GM12878 (cell line): ENCODE measurements around the gene ATF6B. TPM values are rescaled to one million over a fixed set of nuclear protein-coding genes. Genes with fewer than 3 reads are reported as not detected.

Experiments
- ATAC-seq: fragments of 200-7000 bp; cut with Tn5 transposase; 3 replicates; pipeline ENCODE4 v1.9.1; 2020; ENCODE audit warnings: mild to moderate bottlenecking, moderate library complexity
- BruUV-seq: library from RNA; stranded (reverse); fragments of 400-500 nt; replicated peaks from 2 replicates; lab custom pipeline; 2021; lab: Mats Ljungman, UMichigan
- CTCF ChIA-PET: fragments of 300-600 bp; sonication (Branson Sonifier 250); formaldehyde crosslinking; extraction: SDS; loops from one replicate; lab custom pipeline; 2021; ENCODE audit warnings: inconsistent platforms; lab: Yijun Ruan, JAX
- POLR2A ChIA-PET: fragments of 350-600 bp; formaldehyde crosslinking; extraction: SDS; loops from one replicate; lab custom pipeline; 2021; ENCODE audit warnings: inconsistent platforms; lab: Charles Lee
- RAD21 ChIA-PET: fragments of 300-600 bp; sonication (Branson Sonifier 250); formaldehyde crosslinking; loops from one replicate; lab custom pipeline; 2023; ENCODE audit warnings: antibody characterized with exemption; ENCODE audit not compliant: unreplicated experiment; lab: Charles Lee
- SMC1A ChIA-PET: fragments of 300-600 bp; sonication (Branson Sonifier 250); formaldehyde crosslinking; loops from one replicate; lab custom pipeline; 2023; ENCODE audit not compliant: unreplicated experiment, uncharacterized antibody; lab: Charles Lee
- DNase-seq: peaks from one replicate; pipeline ENCODE4 v3.0.0-alpha.2; 2011; ENCODE audit warnings: low read depth, low spot score
- FAIRE-seq: peaks from 3 replicates; lab custom pipeline; 2011; peaks lifted over from hg19 to GRCh38; lab: Jason Lieb, UNC
- H2AFZ ChIP-seq: 2 replicates; pipeline ENCODE4 v1.6.0; 2011; ENCODE audit warnings: low read depth, low read length, control low read depth; ENCODE audit not compliant: control insufficient read depth
- H3K27ac ChIP-seq: 2 replicates; pipeline ENCODE4 v1.5.1; 2011; ENCODE audit warnings: control low read depth; ENCODE audit not compliant: control insufficient read depth, insufficient read depth
- H3K27me3 ChIP-seq, 2 experiments: replicated peaks in 1 of 2; 2 replicates each; pipeline versions ENCODE4 v1.6.0 to v1.6.1; 2011; ENCODE audit warnings: low read length in 1 of 2; ENCODE audit not compliant: control insufficient read depth in 2 of 2, insufficient read depth in 2 of 2
- H3K36me3 ChIP-seq, 2 experiments: 2 replicates each; pipeline ENCODE4 v1.5.1; 2011; ENCODE audit warnings: low read length in 1 of 2; ENCODE audit not compliant: control insufficient read depth in 2 of 2, insufficient read depth in 2 of 2
- H3K4me1 ChIP-seq: 2 replicates; pipeline ENCODE4 v1.6.1; 2011; ENCODE audit warnings: mild to moderate bottlenecking, low read length, moderate library complexity, mixed read lengths; ENCODE audit not compliant: control insufficient read depth, insufficient read depth
- H3K4me2 ChIP-seq: 2 replicates; pipeline ENCODE4 v1.6.0; 2011; ENCODE audit warnings: control low read depth; ENCODE audit not compliant: control insufficient read depth, insufficient read depth
- H3K4me3 ChIP-seq: fragments of 200-600 bp; sonication (generic); 2 replicates; pipeline ENCODE4 v1.5.1; 2016
- H3K79me2 ChIP-seq: 2 replicates; pipeline ENCODE4 v1.6.0; 2011; ENCODE audit warnings: low read length; ENCODE audit not compliant: control insufficient read depth, insufficient read depth
- H3K9ac ChIP-seq: 2 replicates; pipeline ENCODE4 v1.8.0; 2011; ENCODE audit warnings: low read length, control low read depth, mixed read lengths; ENCODE audit not compliant: control insufficient read depth, insufficient read depth
- H3K9me3 ChIP-seq: replicated peaks from 3 replicates; pipeline ENCODE4 v1.5.1; 2011; ENCODE audit warnings: mild to moderate bottlenecking, low read length; ENCODE audit not compliant: control insufficient read depth, insufficient read depth
- H4K20me1 ChIP-seq: 2 replicates; pipeline ENCODE4 v1.6.0; 2011; ENCODE audit not compliant: control insufficient read depth, insufficient read depth
- BHLHE40 ChIP-seq, 2 experiments: fragments of 450-650 bp in 1 of 2; IDR thresholded peaks; 2 replicates each; pipeline ENCODE4 v1.6.1; 2011 to 2017; ENCODE audit warnings: low read depth in 2 of 2, borderline replicate concordance in 1 of 2, improper control_type of control experiment in 1 of 2, low read length in 1 of 2, mild to moderate bottlenecking in 1 of 2
- CBFB ChIP-seq: IDR thresholded peaks from 2 replicates; pipeline ENCODE4 v1.6.1; 2016; ENCODE audit warnings: antibody characterized with exemption, low read depth
- E2F4 ChIP-seq: IDR thresholded peaks from 2 replicates; pipeline ENCODE4 v1.6.1; 2012; ENCODE audit warnings: low read depth, low read length, improper control_type of control experiment
- EP300 ChIP-seq, 2 experiments: fragments of 150-350 bp in 1 of 2; IDR thresholded peaks; 2 replicates each; pipeline ENCODE4 v1.6.1; 2011 to 2012; ENCODE audit warnings: low read depth in 2 of 2, low read length in 2 of 2, borderline replicate concordance in 1 of 2, improper control_type of control experiment in 1 of 2, inconsistent platforms in 1 of 2; ENCODE audit not compliant: control insufficient read depth in 1 of 2
- FOXM1 ChIP-seq: IDR thresholded peaks from 2 replicates; pipeline ENCODE4 v1.6.1; 2012; ENCODE audit warnings: low read depth, mild to moderate bottlenecking, inconsistent platforms, low read length, moderate library complexity
- MEF2A ChIP-seq: IDR thresholded peaks from 2 replicates; pipeline ENCODE4 v1.6.1; 2011; ENCODE audit warnings: low read depth, mild to moderate bottlenecking, low read length, moderate library complexity; ENCODE audit not compliant: insufficient read depth
- MEF2B ChIP-seq: fragments of 450-650 bp; IDR thresholded peaks from 2 replicates; pipeline ENCODE4 v1.6.1; 2018; ENCODE audit warnings: mild to moderate bottlenecking, moderate library complexity; ENCODE audit not compliant: partially characterized antibody, poor library complexity, severe bottlenecking
- MTA2 ChIP-seq: fragments of 450-650 bp; IDR thresholded peaks from 2 replicates; pipeline ENCODE4 v1.6.1; 2016; ENCODE audit warnings: low read depth, mild to moderate bottlenecking, moderate library complexity
- MYC ChIP-seq: IDR thresholded peaks from 2 replicates; pipeline ENCODE4 v1.6.1; 2011; ENCODE audit warnings: mild to moderate bottlenecking, low read length, moderate library complexity, inconsistent platforms; ENCODE audit not compliant: insufficient read depth, insufficient replicate concordance, insufficient read length, severe bottlenecking
- NFYA ChIP-seq: IDR thresholded peaks from 2 replicates; pipeline ENCODE4 v1.6.1; 2011; ENCODE audit warnings: low read depth, mild to moderate bottlenecking, low read length, improper control_type of control experiment, borderline replicate concordance
- NR2F1 ChIP-seq: fragments of 450-650 bp; conservative IDR thresholded peaks from 2 replicates; pipeline ENCODE4 v1.6.1; 2017; ENCODE audit warnings: mild to moderate bottlenecking
- POLR2A ChIP-seq: IDR thresholded peaks from 2 replicates; pipeline ENCODE4 v1.6.1; 2011; ENCODE audit warnings: low read depth, mild to moderate bottlenecking, low read length
- RBBP5 ChIP-seq: fragments of 200-600 bp; sonication (generic); conservative IDR thresholded peaks from 2 replicates; pipeline ENCODE4 v1.6.1; 2016
- TBL1XR1 ChIP-seq: IDR thresholded peaks from 2 replicates; pipeline ENCODE4 v1.6.1; 2012; ENCODE audit warnings: low read depth, low read length, improper control_type of control experiment
- USF2 ChIP-seq: IDR thresholded peaks from 2 replicates; pipeline ENCODE4 v1.6.1; 2011; ENCODE audit warnings: low read depth, low read length, improper control_type of control experiment, borderline replicate concordance
- ZNF207 ChIP-seq: fragments of 450-650 bp; IDR thresholded peaks from 2 replicates; pipeline ENCODE4 v1.6.1; 2014; ENCODE audit warnings: antibody characterized with exemption, mild to moderate bottlenecking, borderline replicate concordance
- WGBS: methylation state at CpG from one replicate; pipeline ENCODE4 v1.1.6; 2016; ENCODE audit warnings: low lambda C conversion rate; ENCODE audit not compliant: insufficient replicate concordance, insufficient coverage; ENCODE audit errors: missing lambda C conversion rate; 5-methylcytosine and 5-hydroxymethylcytosine counted together
- in situ Hi-C: fragments of 300-500 bp; cut with MboI; formaldehyde crosslinking; loops from 9 replicates; pipeline ENCODE4 v1.14.3; 2018; ENCODE audit warnings: mixed read lengths
- intact Hi-C: fragments of 100-400 bp; cut with micrococcal nuclease; formaldehyde crosslinking; loops from one replicate; pipeline ENCODE4 v1.14.2; 2022; ENCODE audit not compliant: unreplicated experiment
- polyA plus RNA-seq, 11 experiments: library from polyadenylated mRNA; depleted of rRNA in 4 of 11; unstranded in 6 of 11; stranded (reverse) in 5 of 11; fragments of >200 nt; fragmentation: Nextera tagmentation in 4 of 11; fragmentation: Illumina TruSeq in 1 of 11; extraction: Ambion mirVana in 4 of 11; extraction: Trizol in 1 of 11; gene quantifications; 1 replicate in 1 of 11; 2 replicates in 10 of 11; pipeline versions ENCODE4 v1.2.1 to v1.2.3, GENCODE V29; 2011 to 2016; ENCODE audit warnings: inconsistent platforms in 2 of 11, missing spikeins in 2 of 11, low read depth in 1 of 11
- total RNA-seq, 4 experiments: library from RNA; depleted of rRNA in 3 of 4; stranded (reverse); fragments of >200 nt in 3 of 4; fragmentation: Illumina TruSeq in 1 of 4; extraction: Trizol in 1 of 4; gene quantifications; 2 replicates each; pipeline versions ENCODE4 v1.2.1 to v1.2.3, GENCODE V29; 2013 to 2021

ATF6B gene
- total and polyA plus RNA-seq, 10 of the 15 experiments (the other 5 are each of a cell fraction or from before 2014, with no cell fraction given) = 13.6 to 83.9 (median 44.0) TPM

GRCh38 chr6:32069460-32069859, 58.6 kb downstream of the ATF6B start:
- ChIA-PET RAD21 (no interaction called here), SMC1A (no interaction called here), CTCF (interaction anchor here (0.6 kb wide), 1 partner anchor 117 kb away, joined by 3 read pairs; no protein-coding TSS in a partner anchor), POLR2A (no interaction called here)
- H3K4me3 ChIP-seq = no peak overlapping the region
- 47% methylated on average over 17 of the region's 17 CpGs for WGBS
- ATAC-seq = no peak
- in situ Hi-C loops = no loop called here
- H3K36me3 ChIP-seq = no peaks in the 10 kb centered on the region
- no TSS peak for BruUV-seq
- intact Hi-C loops = no loop called here
- no peaks in the 10 kb centered on the region for H3K9me3 ChIP-seq
- H3K4me1 ChIP-seq = no peaks in the 10 kb centered on the region
- H4K20me1 ChIP-seq = no peaks in the 10 kb centered on the region
- H3K9ac ChIP-seq = no peak overlapping the region
- no peak overlapping the region for H2AFZ ChIP-seq
- H3K4me2 ChIP-seq = no peak overlapping the region
- H3K79me2 ChIP-seq = no peaks in the 10 kb centered on the region
- H3K27ac ChIP-seq = no peak overlapping the region
- FAIRE-seq = no peak
- DNase-seq = no peak
- no peak for TF ChIP-seq MYC
- no peak for TF ChIP-seq ZNF207
- TF ChIP-seq USF2 = no peak
- no peak for TF ChIP-seq E2F4
- no peak for TF ChIP-seq NFYA
- no peak for TF ChIP-seq EP300 (IDR thresholded peaks at IDR 0.05; ENCODE audit: borderline replicate concordance in 1 of 2, control insufficient read depth in 1 of 2, low read depth in 2 of 2, low read length in 2 of 2)
- TF ChIP-seq POLR2A = no peak
- no peak for TF ChIP-seq MEF2B
- no peak for TF ChIP-seq NR2F1
- TF ChIP-seq BHLHE40 (IDR thresholded peaks at IDR 0.05; ENCODE audit: borderline replicate concordance in 1 of 2, low read depth in 2 of 2, low read length in 1 of 2) = no peak
- no peak for TF ChIP-seq TBL1XR1
- no peak for TF ChIP-seq MTA2
- no peak for TF ChIP-seq MEF2A
- TF ChIP-seq FOXM1 = no peak
- TF ChIP-seq CBFB = no peak
- TF ChIP-seq RBBP5 = no peak
- TF ChIP-seq, all 136 proteins: peak for 0
- peaks cover 0 to 3% of the 10 kb centered on the region in 2 experiments; a peak in 2 of 4 replicates for H3K27me3 ChIP-seq
